MCF 10A (cell line): ENCODE data around the gene COL9A2. TPM values are rescaled to one million over a fixed set of nuclear protein-coding genes. Genes with fewer than 3 reads are reported as not detected.

ENCODE experiments used
- BruUV-seq: library from RNA; stranded (reverse); fragments of 400-500 nt; replicated peaks from 2 replicates; lab custom pipeline; 2021; lab: Mats Ljungman, UMichigan
- CTCF ChIA-PET: fragments of 300-600 bp; sonication (Branson Sonifier 250); formaldehyde crosslinking; extraction: SDS; loops from one replicate; lab custom pipeline; 2021; ENCODE audit warnings: antibody characterized with exemption, inconsistent platforms; lab: Yijun Ruan, JAX
- POLR2A ChIA-PET: fragments of 300-600, 350-650 bp; sonication (Branson Sonifier 250); formaldehyde crosslinking; extraction: SDS; loops from one replicate; lab custom pipeline; 2020; ENCODE audit warnings: antibody characterized with exemption, inconsistent platforms; lab: Yijun Ruan, JAX
- DNase-seq: peaks from one replicate; pipeline ENCODE4 v3.0.0-alpha.2; 2018; ENCODE audit not compliant: unreplicated experiment
- H3K27ac Mint-ChIP-seq: one replicate; pipeline ENCODE4 v1.8.0; 2022; ENCODE audit warnings: mild to moderate bottlenecking, low read depth, mixed read lengths; ENCODE audit not compliant: unreplicated experiment
- H3K27me3 Mint-ChIP-seq: one replicate; pipeline ENCODE4 v1.8.0; 2022; ENCODE audit warnings: mixed read lengths; ENCODE audit not compliant: insufficient read depth, unreplicated experiment
- H3K36me3 Mint-ChIP-seq: one replicate; pipeline ENCODE4 v1.8.0; 2022; ENCODE audit warnings: mild to moderate bottlenecking, moderate library complexity, mixed read lengths; ENCODE audit not compliant: insufficient read depth, unreplicated experiment
- H3K4me1 Mint-ChIP-seq: one replicate; pipeline ENCODE4 v1.8.0; 2022; ENCODE audit warnings: mixed read lengths; ENCODE audit not compliant: insufficient read depth, unreplicated experiment
- H3K4me3 Mint-ChIP-seq: one replicate; pipeline ENCODE4 v1.8.0; 2022; ENCODE audit warnings: mild to moderate bottlenecking, moderate library complexity, mixed read lengths; ENCODE audit not compliant: unreplicated experiment
- H3K9me3 Mint-ChIP-seq: one replicate; pipeline ENCODE4 v1.8.0; 2022; ENCODE audit warnings: mixed read lengths; ENCODE audit not compliant: unreplicated experiment
- CTCF ChIP-seq: fragments of 200-600 bp; IDR thresholded peaks from one replicate; pipeline ENCODE4 v1.8.0; 2022; ENCODE audit warnings: antibody characterized with exemption, mild to moderate bottlenecking; ENCODE audit not compliant: unreplicated experiment
- intact Hi-C: fragments of 100-400 bp; cut with micrococcal nuclease; formaldehyde crosslinking; loops from 2 replicates; pipeline ENCODE4 v1.14.1; 2022
- total RNA-seq: library from RNA; stranded (reverse); gene quantifications from 2 replicates; pipeline ENCODE4 v1.2.3, GENCODE V29; 2022

Gene COL9A2
- total RNA-seq, 1 experiment from 2014 or later = not detected

DNA sequence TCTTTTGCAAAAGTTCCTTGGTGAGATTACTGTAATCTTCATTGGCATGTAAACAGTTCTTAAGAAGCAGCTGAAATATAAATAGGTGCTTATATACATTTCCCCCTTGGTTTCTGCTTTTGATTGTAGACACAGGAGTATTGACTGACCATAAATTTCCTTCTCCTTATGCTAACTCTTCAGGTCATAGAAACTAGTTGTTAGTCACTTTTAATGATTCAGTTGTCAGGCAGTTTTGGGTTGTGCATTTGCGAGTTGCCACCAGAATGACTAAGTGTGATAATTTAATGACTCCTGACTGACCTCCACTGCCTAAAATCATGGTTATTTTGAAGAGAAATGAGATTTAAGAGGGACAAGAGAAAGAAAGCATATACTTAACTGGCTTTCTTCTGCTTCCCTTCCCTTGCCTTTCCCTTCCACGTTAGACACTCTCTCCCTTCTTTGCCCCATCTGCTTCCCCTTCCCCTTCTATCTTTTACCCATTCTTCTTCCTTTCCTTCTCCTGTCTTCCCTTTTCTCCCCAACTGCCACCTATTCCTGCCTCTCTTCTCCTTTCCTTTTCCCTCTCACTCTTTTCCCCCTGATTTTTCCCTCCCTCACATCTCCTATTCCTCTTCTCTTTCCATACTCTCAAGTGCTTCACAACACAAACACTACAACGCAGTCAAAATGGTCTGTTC, 46.8 kb downstream of the COL9A2 start:
- no TSS peak for BruUV-seq
- TF ChIP-seq CTCF = no peak
- Mint-ChIP-seq H3K27me3 (no peaks in the 10 kb centered on the region), H3K4me1 (peaks cover 8% of the 10 kb centered on the region), H3K36me3 (peaks cover 73% of the 10 kb centered on the region), H3K9me3 (no peaks in the 10 kb centered on the region), H3K4me3 (no peak overlapping the region), H3K27ac (peak overlapping the region; percentile 20)
- intact Hi-C loops = no loop called here
- CTCF ChIA-PET = interaction anchor here (0.8 kb wide), 1 partner anchor 191 kb away, joined by 3 read pairs; no protein-coding TSS in a partner anchor
- POLR2A ChIA-PET = no interaction called here
- DNase-seq = no peak

- POLR2A ChIA-PET = interaction anchor here (0.5 to 1.5 kb wide), 6 partner anchors 10 to 442 kb away, joined by 3 to 25 read pairs (median 4); partner anchors contain the start of genes SMAP2 and ZMPSTE24
Measured at GRCh38 chr1:40268211-40268610, 48.9 kb downstream of the COL9A2 start.

GRCh38 chr1:40267767-40268187, 49.3 kb downstream of the COL9A2 start:
- no peak for TF ChIP-seq CTCF
- peak; percentile 73 for DNase-seq
- Mint-ChIP-seq H3K36me3 (peaks cover 79% of the 10 kb centered on the region), H3K4me3 (no peak overlapping the region), H3K27ac (peak overlapping the region; percentile 75), H3K9me3 (no peaks in the 10 kb centered on the region), H3K4me1 (peaks cover 12% of the 10 kb centered on the region), H3K27me3 (no peaks in the 10 kb centered on the region)
- POLR2A ChIA-PET = interaction anchor here (0.5 to 1.5 kb wide), 8 partner anchors 10 to 443 kb away, joined by 3 to 25 read pairs (median 4); partner anchors contain the start of genes SMAP2 and ZMPSTE24
- BruUV-seq = no TSS peak
- CTCF ChIA-PET = interaction anchor here (0.7 to 3.1 kb wide), 2 partner anchors 11 to 115 kb away, joined by 3 to 14 read pairs; no protein-coding TSS in a partner anchor
- intact Hi-C loops = no loop called here

More at GRCh38 chr1:40268211-40268610, 48.9 kb downstream of the COL9A2 start:
- CTCF ChIA-PET = interaction anchor here (0.6 to 3.1 kb wide), 4 partner anchors 9 to 115 kb away, joined by 3 to 14 read pairs (median 4); no protein-coding TSS in a partner anchor
- Mint-ChIP-seq H3K36me3 (peaks cover 79% of the 10 kb centered on the region), H3K27me3 (no peaks in the 10 kb centered on the region), H3K4me3 (no peak overlapping the region), H3K27ac (peak overlapping the region; percentile 75), H3K9me3 (no peaks in the 10 kb centered on the region), H3K4me1 (peaks cover 8% of the 10 kb centered on the region)
- intact Hi-C loops = no loop called here
- DNase-seq = no peak
- BruUV-seq = no TSS peak
- TF ChIP-seq CTCF = no peak
